Astrocyte of the spinal cord (primary cell): ENCODE data around the gene HOXA7.

ENCODE experiments used
- DNase-seq: peaks from one replicate; pipeline ENCODE4 v3.0.0; 2011; ENCODE audit warnings: low read depth, low spot score
- H3K4me3 ChIP-seq: 2 replicates; pipeline ENCODE4 v1.5.1; 2011; ENCODE audit warnings: low read depth, mild to moderate bottlenecking, low read length, moderate library complexity
- in situ Hi-C: cut with HindIII; loops from 2 replicates; pipeline ENCODE4 v1.10.0; 2017; ENCODE audit warnings: low sequenced_read_pairs
- TF ChIP-seq, protein P1 (sequence below): IDR thresholded peaks from 2 replicates; pipeline ENCODE4 v1.5.1; 2012; ENCODE audit warnings: low read depth, mild to moderate bottlenecking, low read length, inconsistent platforms

Gene HOXA7

DNA sequence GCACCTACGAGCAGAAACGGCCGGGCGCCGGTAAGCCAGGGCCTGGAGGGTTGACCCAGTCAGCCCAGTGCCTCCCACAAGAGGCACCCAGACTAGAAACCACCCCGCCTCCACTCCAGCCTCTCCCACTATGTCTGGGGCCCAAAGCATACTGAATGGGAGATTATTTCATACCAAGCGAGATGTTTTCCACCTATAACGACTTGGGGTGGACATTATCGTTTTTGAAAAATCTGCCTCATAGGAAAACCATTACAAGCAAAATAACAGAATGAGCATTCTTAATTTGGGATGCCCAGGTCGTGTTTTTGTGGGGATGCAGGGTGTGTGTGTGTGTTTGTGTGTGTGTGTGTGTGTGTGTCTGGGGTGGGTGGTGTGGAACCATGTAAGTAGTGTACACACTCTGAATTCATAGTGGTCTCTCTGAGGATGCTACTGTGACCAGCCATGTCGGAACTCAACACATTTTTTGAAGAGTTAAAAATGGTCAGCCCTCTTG is 10.5 kb downstream of the HOXA7 start:
- in situ Hi-C loops = no loop called here
- peak overlapping the region; percentile 69 for H3K4me3 ChIP-seq
- peak; percentile 61 for DNase-seq
- TF ChIP-seq, protein P1, sequence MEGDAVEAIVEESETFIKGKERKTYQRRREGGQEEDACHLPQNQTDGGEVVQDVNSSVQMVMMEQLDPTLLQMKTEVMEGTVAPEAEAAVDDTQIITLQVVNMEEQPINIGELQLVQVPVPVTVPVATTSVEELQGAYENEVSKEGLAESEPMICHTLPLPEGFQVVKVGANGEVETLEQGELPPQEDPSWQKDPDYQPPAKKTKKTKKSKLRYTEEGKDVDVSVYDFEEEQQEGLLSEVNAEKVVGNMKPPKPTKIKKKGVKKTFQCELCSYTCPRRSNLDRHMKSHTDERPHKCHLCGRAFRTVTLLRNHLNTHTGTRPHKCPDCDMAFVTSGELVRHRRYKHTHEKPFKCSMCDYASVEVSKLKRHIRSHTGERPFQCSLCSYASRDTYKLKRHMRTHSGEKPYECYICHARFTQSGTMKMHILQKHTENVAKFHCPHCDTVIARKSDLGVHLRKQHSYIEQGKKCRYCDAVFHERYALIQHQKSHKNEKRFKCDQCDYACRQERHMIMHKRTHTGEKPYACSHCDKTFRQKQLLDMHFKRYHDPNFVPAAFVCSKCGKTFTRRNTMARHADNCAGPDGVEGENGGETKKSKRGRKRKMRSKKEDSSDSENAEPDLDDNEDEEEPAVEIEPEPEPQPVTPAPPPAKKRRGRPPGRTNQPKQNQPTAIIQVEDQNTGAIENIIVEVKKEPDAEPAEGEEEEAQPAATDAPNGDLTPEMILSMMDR = no peak

DNA sequence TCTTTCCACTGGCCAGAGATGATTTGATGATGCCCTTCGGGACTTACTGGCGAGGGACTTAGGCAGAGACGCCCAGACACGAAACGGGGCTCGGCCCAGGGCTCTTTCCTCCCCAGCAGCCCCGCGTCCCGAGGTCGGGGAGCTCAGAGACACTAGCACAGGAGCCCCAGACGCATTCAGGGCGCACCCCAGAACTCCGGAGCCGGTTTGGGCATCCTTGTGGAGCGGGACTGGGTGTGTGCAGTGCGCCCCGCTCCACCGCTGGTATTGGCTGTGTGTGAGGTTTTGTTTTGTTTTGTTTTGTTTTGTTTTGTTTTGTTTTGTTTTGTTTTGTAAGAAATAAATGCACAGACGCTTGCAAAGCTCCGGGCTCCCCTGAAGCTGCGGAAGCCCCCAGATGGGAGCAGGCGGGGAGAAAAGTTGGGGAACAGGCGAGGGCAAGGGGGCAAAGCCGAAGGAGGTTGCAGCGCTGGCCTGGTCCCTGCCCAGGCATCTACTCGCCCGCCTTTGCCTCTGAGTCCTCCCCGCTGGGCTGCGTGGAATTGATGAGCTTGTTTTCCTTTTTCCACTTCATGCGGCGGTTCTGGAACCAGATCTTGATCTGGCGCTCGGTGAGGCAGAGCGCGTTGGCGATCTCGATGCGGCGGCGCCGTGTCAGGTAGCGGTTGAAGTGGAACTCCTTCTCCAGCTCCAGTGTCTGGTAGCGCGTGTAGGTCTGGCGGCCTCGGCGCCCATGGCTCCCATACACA is 11.1 kb downstream of the HOXA7 start:
- in situ Hi-C loops = no loop called here
- TF ChIP-seq, protein P1 = no peak
- H3K4me3 ChIP-seq = peak overlapping the region; percentile 69
- no peak for DNase-seq

DNA sequence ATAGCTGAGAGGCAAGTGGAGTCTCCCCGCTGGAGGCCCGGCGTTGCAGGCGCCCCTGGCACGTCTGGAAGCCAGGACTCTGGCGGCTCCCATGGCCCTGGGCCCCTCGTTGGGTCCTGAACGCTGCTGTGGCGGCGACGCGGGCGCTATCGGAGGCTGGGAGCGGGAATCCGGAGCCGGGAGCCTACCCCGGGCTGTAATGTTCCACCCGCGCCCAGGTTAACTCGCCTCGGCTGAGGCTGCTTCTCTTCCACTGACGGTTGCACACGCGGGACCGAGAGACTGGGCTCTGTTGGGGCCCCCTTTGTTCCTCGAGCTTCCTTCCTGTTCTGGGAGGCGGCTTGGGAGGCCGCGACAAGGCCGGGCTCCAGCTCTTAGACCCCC is 11.7 kb downstream of the HOXA7 start:
- in situ Hi-C loops = no loop called here
- peak overlapping the region; percentile 69 for H3K4me3 ChIP-seq
- DNase-seq = no peak
- TF ChIP-seq, protein P1 = no peak

DNA sequence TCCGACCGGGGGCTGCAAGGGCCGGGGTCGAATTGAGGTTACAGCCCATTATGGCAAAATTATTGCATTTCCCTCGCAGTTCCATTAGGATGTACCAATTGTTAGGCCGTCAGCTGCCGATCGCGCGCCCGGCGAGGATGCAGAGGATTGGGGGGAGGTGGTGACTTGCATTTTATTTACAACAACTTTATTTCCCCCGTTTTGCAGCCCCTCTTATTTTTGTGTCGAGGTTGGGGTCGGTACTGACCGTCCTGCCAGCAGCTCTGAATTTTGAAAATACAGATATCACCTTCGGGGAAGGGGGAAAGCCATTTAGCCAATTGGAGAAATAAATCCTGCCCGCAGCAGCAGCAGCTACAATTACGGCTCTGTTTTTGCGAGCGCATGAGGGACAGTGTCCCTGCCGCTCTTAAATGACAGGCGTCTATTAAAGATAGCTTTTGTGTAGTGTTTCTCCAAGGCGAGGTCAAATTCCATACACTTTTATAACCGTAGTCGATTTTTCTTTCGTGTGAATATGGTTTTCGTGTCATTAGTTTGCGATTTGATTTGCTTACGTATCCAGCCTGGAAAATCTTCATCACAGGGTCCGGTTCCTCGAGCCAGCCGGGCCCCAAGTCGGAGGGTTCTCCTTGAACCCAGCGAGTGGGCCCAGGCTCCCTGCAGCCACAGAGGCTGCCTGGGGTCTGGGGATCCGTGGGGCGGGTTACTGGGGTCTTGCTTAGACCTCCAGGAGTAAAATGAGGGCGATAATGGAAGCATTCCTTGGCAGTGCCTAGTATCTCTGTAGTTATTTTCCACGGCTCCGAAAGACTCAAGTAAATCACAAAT is 12.3 kb downstream of the HOXA7 start:
- in situ Hi-C loops = no loop called here

DNA sequence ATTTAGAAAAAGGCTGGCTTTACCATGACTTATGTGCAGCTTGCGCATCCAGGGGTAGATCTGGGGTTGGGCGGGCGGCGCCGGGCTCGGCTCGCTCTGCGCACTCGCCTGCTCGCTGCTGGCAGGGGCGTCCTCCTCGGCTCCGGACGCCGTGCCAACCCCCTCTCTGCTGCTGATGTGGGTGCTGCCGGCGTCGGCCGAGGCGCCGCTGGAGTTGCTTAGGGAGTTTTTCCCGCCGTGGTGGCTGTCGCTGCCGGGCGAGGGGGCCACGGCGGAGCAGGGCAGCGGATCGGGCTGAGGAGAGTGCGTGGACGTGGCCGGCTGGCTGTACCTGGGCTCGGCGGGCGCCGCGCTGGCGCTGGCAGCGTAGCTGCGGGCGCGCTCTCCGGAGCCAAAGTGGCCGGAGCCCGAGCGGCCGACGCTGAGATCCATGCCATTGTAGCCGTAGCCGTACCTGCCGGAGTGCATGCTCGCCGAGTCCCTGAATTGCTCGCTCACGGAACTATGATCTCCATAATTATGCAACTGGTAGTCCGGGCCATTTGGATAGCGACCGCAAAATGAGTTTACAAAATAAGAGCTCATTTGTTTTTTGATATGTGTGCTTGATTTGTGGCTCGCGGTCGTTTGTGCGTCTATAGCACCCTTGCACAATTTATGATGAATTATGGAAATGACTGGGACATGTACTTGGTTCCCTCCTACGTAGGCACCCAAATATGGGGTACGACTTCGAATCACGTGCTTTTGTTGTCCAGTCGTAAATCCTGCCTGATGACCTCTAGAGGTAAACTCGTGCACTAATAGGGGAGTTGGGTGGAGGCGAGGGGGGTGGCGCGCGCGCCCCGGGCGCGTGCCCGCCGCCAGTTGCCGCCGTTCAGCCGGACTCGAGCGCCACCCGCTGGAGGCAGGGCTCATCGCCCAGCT is 13.2 kb downstream of the HOXA7 start, which contains the start of gene HOXA5:
Gene HOXA5, minus strand, starts transcription at position 659 of the 927 bp plus-strand sequence. Its CDS starts 74 bp downstream, at position 585.
- H3K4me3 ChIP-seq = peak within 1 kb of the TSS; percentile 69
- TF ChIP-seq, protein P1 = peak; percentile 83
- peak; percentile 99 for DNase-seq
- in situ Hi-C loops = no loop called here

More for the DNA sequence above, 12.3 kb downstream of the HOXA7 start:
- TF ChIP-seq, protein P1 = no peak
- H3K4me3 ChIP-seq = peak overlapping the region; percentile 69
- peak; percentile 74 for DNase-seq
